ENCODE data around the gene HRG.

GRCh38 chr3:186663361-186664118 lies 2.3 kb upstream of the HRG start:
- TF ChIP-seq POLR2A (IDR thresholded peaks at IDR 0.05; ENCODE audit: low read length) (no peak), GATA1 (IDR thresholded peaks at IDR 0.05; ENCODE audit: low read depth, low read length) (no peak)
